ACHN (cell line): Measurements from ENCODE around the gene ATP6V1E1.

Source experiments
- DNase-seq: peaks from one replicate; pipeline ENCODE4 v3.0.0-alpha.2; 2015
- in situ Hi-C: cut with HindIII; loops from 2 replicates; pipeline ENCODE4 v1.10.0; 2017; ENCODE audit warnings: low sequenced_read_pairs, low pct_ligation_motif_present, low pct_unique_long_range_greater_than_20kb

The ATP6V1E1 gene

DNA sequence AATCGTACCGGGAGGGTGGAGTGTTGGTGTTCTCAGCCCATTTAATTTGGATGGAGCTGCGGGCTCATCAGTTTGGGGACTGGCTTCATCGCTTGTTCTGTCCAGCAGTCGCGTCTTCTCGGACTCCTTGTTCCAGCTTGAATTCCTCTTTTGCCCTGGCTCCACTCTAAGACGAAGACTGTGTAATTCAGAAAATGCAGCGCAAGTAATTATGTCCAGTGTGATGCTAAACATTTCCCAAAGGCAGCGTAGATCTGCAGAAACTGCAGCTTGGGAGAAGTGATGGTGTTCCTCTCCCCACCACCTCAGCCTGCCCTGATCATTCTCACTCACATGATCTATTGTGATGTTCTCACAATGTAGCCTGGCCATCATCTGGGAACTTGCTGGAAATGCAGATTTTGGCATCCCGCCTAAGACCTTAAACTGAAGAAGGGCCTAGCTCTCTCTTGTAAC lies 64.6 kb downstream of the ATP6V1E1 start:
- in situ Hi-C loops: no loop called here
- DNase-seq: no peak

DNA sequence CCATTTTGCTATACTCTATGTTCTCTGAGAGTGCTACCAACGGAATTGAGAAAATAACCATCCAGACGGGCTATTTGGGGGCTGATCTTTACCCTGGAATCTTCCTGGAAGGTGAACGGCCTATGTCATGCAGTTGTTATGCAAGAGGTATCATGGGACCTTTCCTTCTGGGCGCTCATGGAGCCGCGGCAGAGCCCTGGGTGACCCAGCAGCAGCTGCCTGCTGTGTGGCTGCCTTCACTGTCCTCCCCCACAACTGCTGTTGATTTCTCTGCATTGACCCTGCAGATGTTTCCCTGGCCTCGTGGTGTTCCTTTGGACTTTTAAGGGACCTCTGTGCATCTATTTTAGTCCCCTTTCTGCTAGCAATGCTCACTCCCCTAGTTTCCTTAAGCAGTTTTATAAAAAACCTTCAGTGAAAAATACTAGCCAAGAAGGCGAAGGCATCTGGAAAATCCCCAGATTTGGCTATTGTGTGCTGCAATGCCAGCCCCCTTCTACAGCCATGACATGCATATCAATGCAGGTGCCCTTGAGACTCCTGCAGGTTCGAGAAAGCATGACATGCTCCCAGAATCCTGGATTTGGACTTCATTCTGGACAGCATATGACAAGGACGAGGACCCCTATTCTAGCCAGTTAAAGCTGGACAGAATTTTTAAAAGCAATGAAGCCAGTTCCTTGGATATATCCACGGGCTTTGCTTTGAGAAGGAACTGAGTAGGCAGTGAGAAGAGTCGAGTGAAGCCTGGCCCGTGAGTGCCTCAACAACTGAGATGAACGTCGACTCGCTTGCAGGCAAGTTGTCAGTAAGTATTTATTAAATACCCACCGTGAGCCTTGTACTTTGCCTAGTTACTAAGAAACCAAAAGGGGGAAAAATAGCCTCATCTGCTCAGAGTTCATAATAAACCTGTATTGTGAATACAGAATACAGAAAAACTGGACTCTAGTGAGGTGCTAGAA lies 65.4 kb downstream of the ATP6V1E1 start, which contains the start of gene SLC25A18:
TSS of gene SLC25A18 (plus strand) at position 593 of the 965 bp plus-strand sequence. CDS start 16,447 bp downstream, outside the sequence.
- in situ Hi-C loops: no loop called here
- DNase-seq: no peak

DNA sequence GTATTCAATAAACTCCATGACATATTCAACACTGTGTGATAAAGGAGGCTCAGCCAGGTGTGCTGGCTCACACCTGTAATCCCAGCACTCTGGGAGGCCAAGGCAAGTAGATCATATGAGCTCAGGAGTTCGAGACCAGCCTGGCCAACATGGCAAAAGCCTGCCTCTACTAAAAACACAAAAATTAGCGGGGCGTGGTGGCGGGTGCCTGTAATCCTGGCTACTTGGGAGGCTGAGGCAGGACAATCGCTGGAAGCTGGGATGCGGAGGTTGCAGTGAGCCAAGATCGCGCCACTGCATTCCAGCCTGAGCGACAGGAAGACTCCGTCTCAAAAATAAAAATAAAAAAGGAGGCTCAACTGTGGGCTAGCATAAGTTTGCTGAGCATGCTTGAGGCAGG lies 69.4 kb downstream of the ATP6V1E1 start:
- in situ Hi-C loops: no loop called here
- DNase-seq: no peak

DNA sequence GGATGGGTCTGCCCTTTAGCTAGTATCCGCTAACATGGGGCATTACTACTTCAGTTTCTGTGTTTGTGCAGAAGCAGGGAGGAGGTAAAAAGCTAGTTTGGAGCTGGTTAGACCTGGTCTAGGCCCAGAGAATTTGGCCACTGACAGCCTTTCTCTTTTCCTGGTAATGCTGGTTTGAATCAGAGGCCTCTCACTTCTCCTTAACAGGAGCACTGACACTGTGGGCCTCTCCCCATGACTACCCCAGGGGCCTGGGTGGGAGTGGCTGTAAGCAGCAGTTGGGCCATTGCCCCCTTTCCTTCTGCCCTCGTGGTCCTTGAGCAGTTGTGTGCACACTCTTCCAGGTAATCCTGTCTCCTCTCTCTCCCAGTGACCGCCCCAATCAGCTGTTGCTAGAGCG lies 73.7 kb downstream of the ATP6V1E1 start:
- in situ Hi-C loops: no loop called here
- DNase-seq: no peak

DNA sequence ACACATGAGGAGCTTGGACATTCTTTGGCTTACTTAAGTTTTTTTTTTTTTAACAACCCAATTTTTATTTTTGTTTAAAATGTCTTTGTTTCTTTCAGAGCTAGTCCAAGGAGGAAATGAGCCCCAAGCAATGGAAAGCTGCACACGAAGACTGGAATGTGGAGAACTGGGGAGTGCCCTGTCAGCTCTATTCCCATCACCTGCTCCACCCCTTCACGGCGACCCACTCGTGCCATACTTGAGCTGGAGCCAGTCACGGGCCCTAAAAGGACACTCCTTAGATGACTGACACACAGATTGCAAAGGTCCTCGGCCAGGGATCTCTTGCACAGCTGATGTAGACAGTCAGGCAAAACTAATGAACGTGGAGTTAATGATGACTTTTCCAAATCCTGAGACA lies 75.8 kb downstream of the ATP6V1E1 start:
- no peak for DNase-seq
- in situ Hi-C loops: no loop called here

DNA sequence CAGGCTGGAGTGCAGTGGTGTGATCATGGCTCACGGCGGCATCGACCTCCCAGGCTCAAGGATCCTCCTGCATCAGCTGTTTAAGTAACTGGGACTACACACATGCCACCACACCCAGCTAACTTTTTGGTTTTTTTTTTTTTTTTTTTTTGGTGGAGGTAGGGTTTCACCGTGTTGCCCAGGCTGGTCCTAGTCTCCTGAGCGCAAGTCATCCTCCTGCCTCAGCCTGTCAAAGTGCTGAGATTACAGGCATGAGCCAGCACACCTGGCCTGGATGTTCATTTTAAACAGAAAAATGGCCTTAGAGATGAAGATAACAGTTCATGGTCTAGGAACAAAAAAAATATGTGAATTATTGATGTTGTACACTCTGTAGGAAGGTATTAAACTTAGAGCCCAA lies 78.9 kb downstream of the ATP6V1E1 start:
- DNase-seq: no peak
- in situ Hi-C loops: no loop called here

DNA sequence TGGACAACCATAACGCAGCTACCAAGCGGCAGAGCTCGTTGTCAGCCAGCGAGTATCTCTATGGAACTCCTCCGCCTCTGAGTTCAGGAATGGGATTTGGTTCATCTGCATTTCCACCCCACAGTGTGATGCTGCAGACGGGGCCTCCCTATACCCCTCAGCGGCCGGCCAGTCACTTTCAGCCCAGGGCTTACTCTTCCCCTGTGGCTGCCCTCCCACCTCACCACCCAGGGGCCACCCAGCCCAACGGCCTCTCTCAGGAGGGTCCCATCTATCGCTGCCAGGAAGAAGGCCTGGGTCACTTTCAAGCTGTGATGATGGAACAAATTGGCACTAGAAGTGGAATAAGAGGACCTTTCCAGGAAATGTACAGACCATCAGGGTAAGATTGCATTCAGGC lies 79.4 kb downstream of the ATP6V1E1 start:
- in situ Hi-C loops: no loop called here
- no peak for DNase-seq

DNA sequence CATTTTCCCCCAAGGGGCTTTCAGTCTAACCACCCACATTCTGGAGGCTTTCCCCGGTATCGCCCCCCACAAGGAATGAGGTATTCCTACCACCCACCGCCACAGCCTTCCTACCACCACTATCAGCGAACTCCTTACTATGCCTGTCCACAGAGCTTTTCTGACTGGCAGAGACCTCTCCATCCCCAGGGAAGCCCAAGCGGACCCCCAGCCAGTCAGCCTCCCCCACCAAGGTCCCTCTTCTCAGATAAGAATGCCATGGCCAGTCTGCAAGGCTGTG lies 79.9 kb downstream of the ATP6V1E1 start:
- in situ Hi-C loops: no loop called here

DNA sequence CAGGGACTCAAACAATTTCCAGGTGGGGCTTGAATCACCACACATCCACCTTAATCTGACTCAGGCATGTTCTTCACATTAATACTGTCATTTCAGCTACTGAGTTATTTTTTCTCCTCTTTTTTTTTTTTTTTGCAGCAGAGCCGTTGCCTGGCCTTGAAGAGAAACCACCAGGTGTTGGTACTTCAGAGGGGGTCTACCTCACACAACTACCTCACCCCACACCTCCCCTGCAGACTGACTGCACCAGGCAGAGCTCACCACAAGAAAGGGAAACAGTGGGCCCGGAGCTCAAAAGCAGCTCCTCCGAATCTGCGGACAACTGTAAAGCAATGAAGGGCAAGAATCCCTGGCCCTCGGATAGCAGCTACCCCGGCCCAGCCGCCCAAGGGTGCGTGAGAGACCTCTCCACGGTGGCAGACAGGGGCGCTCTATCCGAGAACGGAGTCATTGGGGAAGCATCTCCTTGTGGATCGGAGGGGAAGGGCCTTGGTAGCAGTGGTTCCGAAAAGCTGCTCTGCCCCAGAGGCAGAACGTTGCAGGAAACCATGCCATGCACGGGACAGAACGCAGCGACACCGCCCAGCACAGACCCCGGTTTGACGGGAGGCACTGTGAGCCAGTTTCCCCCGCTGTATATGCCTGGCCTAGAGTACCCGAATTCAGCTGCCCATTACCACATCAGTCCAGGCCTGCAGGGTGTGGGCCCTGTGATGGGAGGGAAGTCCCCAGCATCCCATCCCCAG lies 80.4 kb downstream of the ATP6V1E1 start:
- DNase-seq: no peak
- in situ Hi-C loops: no loop called here

More for the DNA sequence above, 79.9 kb downstream of the ATP6V1E1 start:
- DNase-seq: no peak

DNA sequence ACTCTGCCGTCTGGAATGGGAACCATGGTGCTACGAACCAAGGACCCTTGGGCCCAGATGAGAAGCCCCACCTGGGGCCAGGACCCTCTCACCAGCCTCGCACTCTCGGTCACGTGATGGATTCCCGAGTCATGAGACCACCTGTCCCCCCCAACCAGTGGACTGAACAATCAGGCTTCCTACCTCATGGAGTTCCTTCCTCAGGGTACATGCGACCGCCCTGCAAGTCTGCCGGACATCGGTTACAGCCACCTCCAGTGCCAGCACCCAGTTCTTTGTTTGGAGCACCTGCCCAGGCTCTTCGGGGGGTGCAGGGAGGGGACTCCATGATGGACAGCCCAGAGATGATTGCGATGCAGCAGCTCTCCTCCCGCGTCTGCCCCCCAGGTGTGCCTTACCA lies 86.1 kb downstream of the ATP6V1E1 start:
- no peak for DNase-seq
- in situ Hi-C loops: no loop called here
